Epithelial cell of alveolus of lung (primary cell): ENCODE results near the gene GLT8D1. TPM values are rescaled to one million over a fixed set of nuclear protein-coding genes. Genes with fewer than 3 reads are reported as not detected.

Experiments
- total RNA-seq: library from RNA; depleted of rRNA; stranded (reverse); fragments of >200 nt; gene quantifications from 2 replicates; pipeline ENCODE4 v1.2.1, GENCODE V29; 2015

Gene GLT8D1, protein sequence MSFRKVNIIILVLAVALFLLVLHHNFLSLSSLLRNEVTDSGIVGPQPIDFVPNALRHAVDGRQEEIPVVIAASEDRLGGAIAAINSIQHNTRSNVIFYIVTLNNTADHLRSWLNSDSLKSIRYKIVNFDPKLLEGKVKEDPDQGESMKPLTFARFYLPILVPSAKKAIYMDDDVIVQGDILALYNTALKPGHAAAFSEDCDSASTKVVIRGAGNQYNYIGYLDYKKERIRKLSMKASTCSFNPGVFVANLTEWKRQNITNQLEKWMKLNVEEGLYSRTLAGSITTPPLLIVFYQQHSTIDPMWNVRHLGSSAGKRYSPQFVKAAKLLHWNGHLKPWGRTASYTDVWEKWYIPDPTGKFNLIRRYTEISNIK
- total RNA-seq: 88.7 and 115 TPM in 2 replicates

DNA sequence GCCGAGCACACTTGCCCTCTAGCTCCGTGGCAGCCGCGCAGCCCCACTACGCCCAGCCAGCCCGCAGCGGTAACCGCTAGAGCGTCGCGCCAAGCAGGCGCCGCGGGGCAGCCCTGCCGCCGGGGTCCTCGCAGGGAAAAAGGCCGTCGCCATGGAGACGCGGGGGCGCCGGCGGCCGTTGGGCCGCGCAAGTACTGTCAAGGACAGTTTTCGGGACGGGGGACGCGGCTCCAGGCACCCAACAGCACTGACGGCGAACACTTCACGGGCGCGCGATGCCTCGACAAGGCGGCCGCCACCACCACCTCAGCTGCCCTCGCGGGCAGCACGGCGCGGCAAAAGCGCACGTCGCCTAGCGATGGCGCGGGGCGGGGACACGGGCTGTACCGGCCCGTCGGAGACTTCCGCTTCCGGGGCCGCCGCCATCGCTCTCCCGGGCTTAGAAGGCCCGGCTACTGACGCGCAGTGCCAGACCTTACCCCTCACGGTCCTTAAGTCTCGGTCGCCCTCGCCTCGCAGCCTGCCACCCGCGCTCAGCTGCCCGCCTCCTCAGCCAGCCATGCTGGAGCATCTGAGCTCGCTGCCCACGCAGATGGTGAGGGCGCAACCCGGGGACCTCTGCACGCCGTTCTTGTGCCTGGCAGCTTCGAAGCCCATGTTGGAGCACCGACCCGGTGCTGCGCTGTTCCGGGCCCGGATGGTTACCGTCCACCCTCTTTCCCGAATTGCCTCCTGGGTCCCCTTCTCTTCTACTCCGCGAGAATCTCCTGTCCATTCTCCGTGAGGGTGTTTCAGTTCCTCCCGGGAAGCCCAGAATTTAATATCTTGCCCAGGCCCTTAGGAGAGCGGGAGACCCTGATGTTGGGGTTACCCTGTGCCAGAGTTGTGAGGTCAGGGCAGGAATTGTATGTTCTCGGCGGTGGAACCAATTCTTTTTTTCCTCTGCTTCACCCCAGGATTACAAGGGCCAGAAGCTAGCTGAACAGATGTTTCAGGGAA lies at the start of gene GLT8D1, which contains the start of gene SPCS1:
GLT8D1 (minus strand) TSS at position 104 of the 999 bp plus-strand sequence. CDS start 5,331 bp downstream, outside the sequence.
SPCS1 (plus strand) TSS at position 419 of the 999 bp plus-strand sequence; CDS start at position 560, 141 bp downstream.

DNA sequence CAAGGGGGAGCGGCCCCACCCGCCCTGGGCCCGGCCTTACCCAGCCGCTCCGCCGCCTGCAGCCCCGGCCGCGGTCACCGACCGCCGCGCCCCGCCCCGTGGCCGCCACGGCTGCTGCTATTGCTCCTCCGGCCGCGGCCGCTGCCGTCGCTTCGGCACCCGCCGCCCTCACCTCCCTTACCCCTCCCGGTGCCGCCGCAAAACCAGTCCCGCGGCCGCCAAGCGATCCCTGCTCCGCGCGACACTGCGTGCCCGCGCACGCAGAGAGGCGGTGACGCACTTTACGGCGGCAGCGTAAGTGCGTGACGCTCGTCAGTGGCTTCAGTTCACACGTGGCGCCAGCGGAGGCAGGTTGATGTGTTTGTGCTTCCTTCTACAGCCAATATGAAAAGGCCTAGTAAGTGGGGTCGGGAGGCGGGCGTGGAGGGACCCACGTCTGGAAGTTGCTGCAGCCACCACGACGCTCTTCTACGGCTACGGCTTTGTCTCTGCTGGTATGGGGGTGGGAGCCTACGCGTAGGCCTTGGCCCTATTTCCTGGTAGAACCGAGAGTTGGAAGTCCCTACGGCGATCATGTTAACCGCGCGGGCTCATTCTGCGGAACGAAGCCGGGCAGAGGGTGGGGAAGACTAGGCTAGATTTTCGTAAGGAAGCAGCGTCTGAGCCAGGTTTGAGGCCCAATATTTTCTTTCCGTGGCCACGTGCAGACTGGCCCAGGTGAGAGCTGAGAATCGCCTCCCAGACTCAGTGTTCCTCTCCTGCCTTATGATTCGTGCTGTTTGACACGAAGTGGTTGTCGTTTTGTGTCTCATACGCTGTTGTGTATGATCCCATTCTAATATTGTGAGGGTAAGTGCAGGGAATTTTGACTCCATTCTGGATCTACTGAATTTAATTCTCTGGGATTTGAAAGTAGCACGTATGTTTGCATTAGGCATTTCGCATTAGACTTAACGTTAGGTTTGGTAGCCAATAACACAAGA lies 19.6 kb downstream of the GLT8D1 start, which contains the start of the genes GNL3 and PBRM1:
GNL3 (plus strand) TSS at position 324 of the 983 bp plus-strand sequence; CDS start at position 385, 61 bp downstream.
PBRM1 (minus strand) TSS at position 205 of the 983 bp plus-strand sequence.

Other genes with a start within 250 kb of the GLT8D1 start
- 0.39 and 0.80 TPM in 2 replicates for gene STAB1, start 210.5 kb downstream of the GLT8D1 start, total RNA-seq
- 118 and 290 TPM in 2 replicates for gene NT5DC2, start 171.9 kb downstream of the GLT8D1 start, total RNA-seq
- 0.91 TPM in 1 of 2 replicates, not detected in the other for gene UQCC5, start 169.2 kb downstream of the GLT8D1 start, total RNA-seq
- 30.9 and 40.2 TPM in 2 replicates for gene PBRM1, start 19.9 kb downstream of the GLT8D1 start, total RNA-seq
- 72.3 and 80.9 TPM in 2 replicates for gene GNL3, start 19.8 kb downstream of the GLT8D1 start, total RNA-seq
- gene SPCS1, start 315 bp upstream of the GLT8D1 start, total RNA-seq: 144 and 267 TPM in 2 replicates
- gene NEK4, start 65.1 kb upstream of the GLT8D1 start, total RNA-seq: 11.1 and 12.2 TPM in 2 replicates
- gene ITIH1, start 71.8 kb upstream of the GLT8D1 start, total RNA-seq: not detected in 2 replicates
- 0.13 TPM in 1 of 2 replicates, not detected in the other for gene ITIH3, start 89.0 kb upstream of the GLT8D1 start, total RNA-seq
- not detected in 2 replicates for gene ITIH4, start 124.9 kb upstream of the GLT8D1 start, total RNA-seq
- 5.7 TPM in 1 of 2 replicates, not detected in the other for gene MUSTN1, start 129.2 kb upstream of the GLT8D1 start, total RNA-seq
- gene STIMATE, start 191.8 kb upstream of the GLT8D1 start, total RNA-seq: 10.9 and 12.9 TPM in 2 replicates